ENCODE results near the gene AKAP8. TPM values are rescaled to one million over a fixed set of nuclear protein-coding genes. Genes with fewer than 3 reads are reported as not detected.
A peak's percentile ranks its signal among the peaks of the same experiment; 100 is the strongest.

The AKAP8 gene
- total RNA-seq, 1 donor from 2014 or later = 37.0 TPM

DNA sequence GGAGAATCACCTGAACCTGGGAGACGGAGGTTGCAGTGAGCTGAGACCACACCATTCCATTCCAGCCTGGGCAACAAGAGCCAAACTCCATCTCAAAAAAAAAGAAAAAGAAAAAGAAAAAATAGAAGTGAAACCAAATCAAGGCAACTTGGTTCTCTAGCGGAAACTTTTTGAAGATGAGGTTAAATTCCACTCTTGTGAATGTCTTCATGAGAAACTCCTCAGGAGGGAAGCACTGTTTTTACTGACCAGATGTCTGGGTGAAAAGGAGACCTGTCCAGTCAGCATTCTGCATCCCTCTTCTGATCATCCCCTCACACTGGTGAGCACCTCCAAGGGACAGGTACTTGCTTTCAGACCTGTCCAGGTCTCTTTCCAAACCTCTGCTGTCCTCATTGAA is 63.1 kb downstream of the AKAP8 start:
- Mint-ChIP-seq H3K9me3 (no peaks in the 10 kb centered on the region), H3K36me3 (peaks cover 7% of the 10 kb centered on the region), H3K4me1 (ENCODE audit: unreplicated experiment) (peaks cover 60% of the 10 kb centered on the region), H3K27me3 (no peaks in the 10 kb centered on the region), H3K4me3 (no peak overlapping the region), H3K27ac (peak overlapping the region; percentile 78)
- no peak for DNase-seq (ENCODE audit: extremely low spot score, unreplicated experiment)
- TF ChIP-seq CTCF (conservative IDR thresholded peaks at IDR 0.05) = no peak

DNA sequence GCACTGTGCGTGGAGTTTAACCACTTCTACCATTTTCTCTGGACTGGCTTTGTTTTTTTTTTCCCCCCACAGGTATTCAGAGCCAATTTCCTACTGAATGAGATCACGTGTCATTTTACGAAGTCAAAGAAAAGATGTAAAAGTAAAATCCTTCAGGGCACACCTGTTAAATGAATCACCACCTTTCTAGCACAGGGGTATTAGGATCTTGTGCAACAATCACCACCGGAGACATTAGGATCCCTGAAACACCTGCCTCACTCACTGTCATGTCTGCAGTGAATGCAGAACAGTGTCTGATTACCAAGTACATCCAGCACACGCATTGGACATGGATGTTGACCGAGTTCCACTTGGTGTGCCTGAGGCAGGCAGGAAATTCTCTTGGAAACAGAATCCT is 64.5 kb downstream of the AKAP8 start:
- Mint-ChIP-seq H3K4me3 (peak overlapping the region; percentile 14), H3K9me3 (no peaks in the 10 kb centered on the region), H3K27me3 (no peaks in the 10 kb centered on the region), H3K4me1 (ENCODE audit: unreplicated experiment) (peaks cover 47% of the 10 kb centered on the region), H3K36me3 (peaks cover 7% of the 10 kb centered on the region), H3K27ac (peak overlapping the region; percentile 61)
- TF ChIP-seq CTCF (conservative IDR thresholded peaks at IDR 0.05) = no peak
- DNase-seq (ENCODE audit: extremely low spot score, unreplicated experiment) = no peak

DNA sequence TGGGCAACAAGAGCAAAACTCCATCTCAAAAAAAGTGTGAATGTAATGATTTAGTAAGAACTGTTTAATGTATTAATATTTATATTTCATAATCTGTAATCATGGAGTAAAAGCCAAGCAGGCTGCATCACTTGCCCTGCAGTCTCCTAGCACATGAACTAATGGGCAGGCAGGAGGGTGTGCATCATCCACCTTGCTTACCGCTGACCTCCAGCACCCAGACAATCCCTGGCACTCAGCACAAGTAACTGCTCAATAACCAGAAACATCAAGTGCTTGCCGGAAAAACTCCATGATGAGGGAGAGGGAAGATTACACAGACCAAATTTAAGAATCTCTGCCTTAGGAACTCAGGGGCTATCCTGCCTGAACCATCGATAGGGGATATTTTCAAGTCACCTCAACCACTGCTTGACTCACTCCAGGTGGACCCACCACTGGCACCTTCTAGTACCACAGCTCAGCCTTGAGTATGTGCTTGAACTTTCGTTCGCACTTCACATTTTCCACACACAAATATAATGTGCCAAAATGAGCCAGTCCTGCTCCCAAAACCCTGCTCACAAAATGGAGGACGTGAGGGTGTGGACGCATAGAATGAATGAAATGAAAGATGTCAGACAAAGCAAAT is 65.8 kb downstream of the AKAP8 start:
- H3K4me3 Mint-ChIP-seq = no peak overlapping the region
- H3K9me3 Mint-ChIP-seq = no peaks in the 10 kb centered on the region
- DNase-seq (ENCODE audit: extremely low spot score, unreplicated experiment) = no peak
- peaks cover 49% of the 10 kb centered on the region for H3K4me1 Mint-ChIP-seq (ENCODE audit: unreplicated experiment)
- no peaks in the 10 kb centered on the region for H3K27me3 Mint-ChIP-seq
- peak overlapping the region; percentile 77 for H3K27ac Mint-ChIP-seq
- peaks cover 7% of the 10 kb centered on the region for H3K36me3 Mint-ChIP-seq
- TF ChIP-seq CTCF (conservative IDR thresholded peaks at IDR 0.05) = no peak

GRCh38 chr19:15307169-15307568 is 72.4 kb downstream of the AKAP8 start:
- no peak for TF ChIP-seq CTCF (conservative IDR thresholded peaks at IDR 0.05)
- no peaks in the 10 kb centered on the region for H3K9me3 Mint-ChIP-seq
- H3K27me3 Mint-ChIP-seq = no peaks in the 10 kb centered on the region
- peaks cover 21% of the 10 kb centered on the region for H3K36me3 Mint-ChIP-seq
- H3K4me1 Mint-ChIP-seq (ENCODE audit: unreplicated experiment) = peaks cover 30% of the 10 kb centered on the region
- DNase-seq (ENCODE audit: extremely low spot score, unreplicated experiment) = no peak
- no peak overlapping the region for H3K27ac Mint-ChIP-seq
- no peak overlapping the region for H3K4me3 Mint-ChIP-seq

DNA sequence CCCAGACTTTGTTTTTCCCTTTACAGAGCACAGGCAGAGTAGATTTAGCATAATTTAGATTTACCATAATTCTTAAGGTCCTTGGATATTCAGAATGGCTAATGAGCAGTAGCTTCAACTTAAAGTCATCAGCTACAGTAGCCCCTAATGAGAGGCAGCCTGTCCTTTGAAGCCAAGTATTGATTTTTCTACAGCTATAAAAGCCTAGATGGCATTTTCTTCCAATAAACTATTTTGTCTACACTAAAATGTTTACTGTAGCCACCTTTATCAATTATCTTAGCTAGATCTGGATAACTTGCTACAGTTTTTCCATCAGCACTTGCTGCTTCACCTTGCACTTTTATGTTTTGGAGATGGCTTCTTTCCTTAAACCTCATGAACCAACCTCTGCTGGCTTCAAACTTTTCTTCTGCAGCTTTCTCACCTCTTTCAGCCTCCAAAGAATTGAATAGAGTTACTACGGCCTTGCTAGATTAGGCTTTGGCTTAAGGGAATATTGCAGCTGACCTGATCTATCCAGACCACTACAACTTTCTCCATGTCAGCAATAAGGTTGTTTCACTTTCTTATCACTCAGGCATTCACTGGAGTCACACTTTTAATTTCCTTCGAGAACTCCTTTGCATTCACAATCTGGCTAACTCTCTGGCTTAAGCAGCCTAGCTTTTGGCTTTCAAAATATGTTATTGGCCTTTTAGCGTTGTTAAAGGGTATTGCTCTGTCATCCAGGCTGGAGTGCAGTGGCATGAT is 73.8 kb downstream of the AKAP8 start:
- Mint-ChIP-seq H3K4me3 (no peak overlapping the region), H3K27ac (no peak overlapping the region)

More for the DNA sequence above, 73.8 kb downstream of the AKAP8 start:
- H3K27me3 Mint-ChIP-seq = no peaks in the 10 kb centered on the region
- H3K36me3 Mint-ChIP-seq = peaks cover 17% of the 10 kb centered on the region
- no peaks in the 10 kb centered on the region for H3K9me3 Mint-ChIP-seq
- H3K4me1 Mint-ChIP-seq (ENCODE audit: unreplicated experiment) = peaks cover 35% of the 10 kb centered on the region
- DNase-seq (ENCODE audit: extremely low spot score, unreplicated experiment) = no peak
- TF ChIP-seq CTCF (conservative IDR thresholded peaks at IDR 0.05) = no peak
